Sigmoid colon (tissue), 4 donors: Measurements from ENCODE around the gene FKBP14.

Experiments used
- EP300 ChIP-seq, 4 donors: sonication (generic); formaldehyde crosslinking; IDR thresholded peaks; one replicate each; pipeline ENCODE4 v1.6.1; 2017; ENCODE audit warnings: antibody characterized with exemption in 4 of 4
- POLR2A ChIP-seq, 2 donors: fragments of 450-650 bp; IDR thresholded peaks; one replicate each; pipeline ENCODE4 v1.6.1; 2016; ENCODE audit warnings: antibody characterized with exemption in 2 of 2, mild to moderate bottlenecking in 2 of 2, moderate library complexity in 2 of 2
- POLR2AphosphoS5 ChIP-seq, 4 donors: sonication (generic); formaldehyde crosslinking; IDR thresholded peaks; one replicate each; pipeline ENCODE4 v1.6.1; 2017; ENCODE audit warnings: antibody characterized with exemption in 4 of 4
- TF ChIP-seq, protein P1 (sequence below), 4 experiments: fragments of 450-650 bp in 3 of 4; fragments of 200-600 bp in 1 of 4; IDR thresholded peaks; one replicate each; pipeline ENCODE4 v1.5.1; 2016 to 2019; ENCODE audit warnings: antibody characterized with exemption in 4 of 4, mild to moderate bottlenecking in 3 of 4, moderate library complexity in 2 of 4

- TF ChIP-seq POLR2A (IDR thresholded peaks at IDR 0.05) (no peak), EP300 (IDR thresholded peaks at IDR 0.05) (no peak), POLR2AphosphoS5 (IDR thresholded peaks at IDR 0.05) (no peak)
- TF ChIP-seq, protein P1, sequence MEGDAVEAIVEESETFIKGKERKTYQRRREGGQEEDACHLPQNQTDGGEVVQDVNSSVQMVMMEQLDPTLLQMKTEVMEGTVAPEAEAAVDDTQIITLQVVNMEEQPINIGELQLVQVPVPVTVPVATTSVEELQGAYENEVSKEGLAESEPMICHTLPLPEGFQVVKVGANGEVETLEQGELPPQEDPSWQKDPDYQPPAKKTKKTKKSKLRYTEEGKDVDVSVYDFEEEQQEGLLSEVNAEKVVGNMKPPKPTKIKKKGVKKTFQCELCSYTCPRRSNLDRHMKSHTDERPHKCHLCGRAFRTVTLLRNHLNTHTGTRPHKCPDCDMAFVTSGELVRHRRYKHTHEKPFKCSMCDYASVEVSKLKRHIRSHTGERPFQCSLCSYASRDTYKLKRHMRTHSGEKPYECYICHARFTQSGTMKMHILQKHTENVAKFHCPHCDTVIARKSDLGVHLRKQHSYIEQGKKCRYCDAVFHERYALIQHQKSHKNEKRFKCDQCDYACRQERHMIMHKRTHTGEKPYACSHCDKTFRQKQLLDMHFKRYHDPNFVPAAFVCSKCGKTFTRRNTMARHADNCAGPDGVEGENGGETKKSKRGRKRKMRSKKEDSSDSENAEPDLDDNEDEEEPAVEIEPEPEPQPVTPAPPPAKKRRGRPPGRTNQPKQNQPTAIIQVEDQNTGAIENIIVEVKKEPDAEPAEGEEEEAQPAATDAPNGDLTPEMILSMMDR (IDR thresholded peaks at IDR 0.05), result no peak
Observed at GRCh38 chr7:30046127-30046770, 19.7 kb upstream of the FKBP14 start.
